HG02678 (cell line): Measurements from ENCODE around the gene PDGFD.
"Not testable (repeated sequence)": the region's sequence is repeated elsewhere in the genome, so short reads cannot be mapped to it uniquely, and the experiment has no call there.

Source experiments
- ATAC-seq: cut with Tn5 transposase; IDR thresholded peaks from one replicate; pipeline ENCODE4 v1.9.1; 2021; ENCODE audit warnings: mild to moderate bottlenecking, moderate library complexity; ENCODE audit not compliant: unreplicated experiment

Gene PDGFD

GRCh38 chr11:104057908-104058307 is 106.0 kb downstream of the PDGFD start:
- no peak for ATAC-seq

DNA sequence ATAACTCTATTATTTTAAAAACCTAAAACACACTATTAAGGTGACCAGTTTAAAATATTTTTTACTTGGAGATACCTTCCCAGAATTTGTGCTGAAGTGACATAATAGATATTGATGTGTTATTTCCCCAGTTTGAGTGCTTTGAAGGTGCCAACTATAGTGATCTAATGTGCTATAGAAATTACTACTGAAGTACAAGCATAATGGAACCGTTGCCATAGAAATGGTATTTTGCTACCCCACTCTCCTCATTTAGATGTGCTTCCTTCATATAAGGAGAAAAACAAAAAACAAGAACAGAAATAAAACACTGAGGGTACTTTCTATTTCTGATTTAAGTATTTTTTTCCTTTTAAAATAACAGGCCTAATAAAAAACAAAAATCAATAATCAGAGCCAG is 108.4 kb downstream of the PDGFD start:
- ATAC-seq = no peak

DNA sequence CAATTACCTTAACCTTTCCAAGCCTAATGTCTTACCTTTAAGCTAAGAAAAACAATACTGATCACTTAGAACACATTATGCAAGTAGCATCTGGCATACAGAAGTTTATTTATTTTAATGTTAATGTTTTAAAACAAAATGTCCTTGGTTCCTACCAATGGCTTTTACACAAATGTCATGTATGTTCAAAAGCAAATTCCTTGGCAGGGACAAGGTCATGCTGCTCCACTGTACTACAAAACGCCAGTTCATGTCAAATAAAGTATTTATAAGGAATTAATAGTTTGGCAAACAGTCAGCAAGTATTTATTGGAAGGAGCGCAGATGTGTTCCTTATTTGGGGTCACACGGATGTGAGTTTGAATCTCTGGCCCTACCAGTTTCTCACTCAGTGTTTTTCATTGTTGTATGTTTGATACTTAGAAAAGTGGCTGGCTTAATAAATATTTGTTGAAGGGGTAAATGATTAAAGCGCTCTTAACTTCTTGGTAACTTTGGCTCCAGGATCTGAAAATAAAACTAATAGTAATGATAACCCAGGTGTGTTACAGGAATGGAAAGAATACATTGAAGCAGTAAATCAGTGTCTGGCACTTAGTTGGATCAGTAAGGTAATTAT is 108.9 kb downstream of the PDGFD start:
- no peak for ATAC-seq

- ATAC-seq = no peak
Measured at GRCh38 chr11:104053743-104054478, 110.0 kb downstream of the PDGFD start.

GRCh38 chr11:104051778-104052177 is 112.2 kb downstream of the PDGFD start:
- no peak for ATAC-seq

GRCh38 chr11:104049116-104049515 is 114.8 kb downstream of the PDGFD start:
- ATAC-seq = no peak

GRCh38 chr11:104046858-104047257 is 117.1 kb downstream of the PDGFD start:
- ATAC-seq = not testable (repeated sequence)

GRCh38 chr11:104046331-104046730 is 117.6 kb downstream of the PDGFD start:
- no peak for ATAC-seq

- no peak for ATAC-seq
Measured at GRCh38 chr11:104043678-104044239, 120.2 kb downstream of the PDGFD start.

DNA sequence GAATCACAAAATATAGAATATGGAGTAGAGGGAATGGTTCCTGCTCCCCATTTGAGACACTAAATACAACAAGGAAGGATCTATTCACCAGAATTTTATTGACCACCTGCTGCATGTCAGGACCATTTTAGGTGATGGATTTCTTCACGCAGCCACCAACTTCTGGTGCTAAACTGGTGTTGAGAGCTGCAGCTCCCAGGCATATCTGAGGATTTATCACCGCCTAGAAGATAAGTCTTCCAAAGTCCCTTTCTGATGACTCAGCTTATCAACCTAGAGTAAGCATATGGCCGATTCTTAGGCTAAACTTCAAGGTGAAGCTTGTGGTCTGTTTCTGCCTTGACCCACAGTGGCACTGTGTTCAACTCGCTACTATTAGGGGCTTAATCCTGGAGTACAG is 120.8 kb downstream of the PDGFD start:
- no peak for ATAC-seq

DNA sequence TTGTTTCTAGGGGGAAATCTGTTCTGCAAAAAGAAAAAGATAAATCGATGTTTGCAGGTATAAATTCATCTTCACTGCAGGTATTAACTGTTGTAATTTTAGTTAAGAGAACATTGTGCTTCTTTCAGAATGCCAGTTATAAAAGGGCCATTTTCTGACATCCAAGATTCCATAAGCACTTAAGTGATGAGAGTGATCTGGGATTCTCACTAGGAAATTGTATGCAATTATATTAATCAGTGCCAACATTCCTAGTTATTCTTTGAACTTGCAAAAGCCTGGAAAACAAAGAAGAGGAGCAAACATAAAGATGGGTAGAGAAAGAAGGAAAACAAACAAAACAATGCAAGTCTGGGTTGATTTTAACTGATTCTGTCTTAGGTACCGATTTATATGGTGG is 122.2 kb downstream of the PDGFD start:
- no peak for ATAC-seq

DNA sequence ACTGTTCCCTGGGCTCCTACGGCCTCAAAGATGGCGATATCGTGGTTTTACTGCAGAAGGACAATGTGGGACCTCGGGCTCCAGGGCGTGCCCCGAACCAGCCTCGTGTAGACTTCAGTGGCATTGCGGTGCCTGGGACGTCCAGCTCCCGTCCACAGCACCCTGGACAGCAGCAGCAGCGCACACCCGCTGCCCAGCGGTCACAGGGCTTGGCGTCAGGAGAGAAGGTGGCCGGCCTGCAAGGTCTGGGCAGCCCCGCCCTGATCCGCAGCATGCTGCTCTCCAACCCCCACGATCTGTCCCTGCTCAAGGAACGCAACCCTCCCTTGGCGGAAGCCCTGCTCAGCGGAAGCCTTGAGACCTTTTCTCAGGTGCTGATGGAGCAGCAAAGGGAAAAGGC is 127.0 kb downstream of the PDGFD start:
- no peak for ATAC-seq

DNA sequence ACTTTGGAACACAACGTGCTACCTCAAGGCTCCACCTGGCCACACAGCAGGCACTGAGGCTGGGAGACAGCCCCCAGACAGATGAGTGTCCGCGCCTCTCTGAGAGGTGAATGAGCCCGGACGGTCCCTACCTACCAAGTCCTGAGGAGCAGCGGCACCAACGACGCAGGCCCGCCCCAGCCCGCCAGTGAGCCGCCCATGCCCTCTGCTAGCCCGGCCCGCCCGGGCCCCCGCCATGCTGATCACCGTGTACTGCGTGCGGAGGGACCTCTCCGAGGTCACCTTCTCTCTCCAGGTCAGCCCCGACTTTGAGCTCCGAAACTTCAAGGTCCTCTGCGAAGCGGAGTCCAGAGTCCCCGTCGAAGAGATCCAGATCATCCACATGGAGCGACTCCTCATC is 127.4 kb downstream of the PDGFD start, which contains the start of gene DDI1:
Gene DDI1, plus strand, starts transcription at position 53 of the 400 bp plus-strand sequence. Its CDS starts 183 bp downstream, at position 236.
- ATAC-seq = no peak

DNA sequence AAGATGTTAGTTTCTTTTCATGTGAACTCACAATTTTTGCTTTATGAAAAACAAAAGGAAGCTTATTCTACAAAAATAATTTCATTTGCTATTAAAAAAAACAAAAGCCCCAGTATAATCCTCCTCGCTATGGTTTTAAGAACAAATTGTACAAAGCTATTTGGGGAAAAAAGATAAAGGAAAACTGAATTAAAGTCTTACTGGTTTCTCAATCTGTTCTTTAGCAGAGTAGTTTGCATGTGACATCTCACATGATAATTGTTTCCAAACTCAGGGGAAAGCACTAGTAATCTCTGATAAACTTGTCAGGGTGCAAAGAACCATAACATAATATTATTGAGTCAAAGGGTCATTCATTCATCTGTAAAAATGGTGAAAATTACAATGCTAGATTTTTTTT is 130.4 kb downstream of the PDGFD start:
- ATAC-seq = no peak

- no peak for ATAC-seq
Measured at GRCh38 chr11:104033134-104033533, 130.8 kb downstream of the PDGFD start.

DNA sequence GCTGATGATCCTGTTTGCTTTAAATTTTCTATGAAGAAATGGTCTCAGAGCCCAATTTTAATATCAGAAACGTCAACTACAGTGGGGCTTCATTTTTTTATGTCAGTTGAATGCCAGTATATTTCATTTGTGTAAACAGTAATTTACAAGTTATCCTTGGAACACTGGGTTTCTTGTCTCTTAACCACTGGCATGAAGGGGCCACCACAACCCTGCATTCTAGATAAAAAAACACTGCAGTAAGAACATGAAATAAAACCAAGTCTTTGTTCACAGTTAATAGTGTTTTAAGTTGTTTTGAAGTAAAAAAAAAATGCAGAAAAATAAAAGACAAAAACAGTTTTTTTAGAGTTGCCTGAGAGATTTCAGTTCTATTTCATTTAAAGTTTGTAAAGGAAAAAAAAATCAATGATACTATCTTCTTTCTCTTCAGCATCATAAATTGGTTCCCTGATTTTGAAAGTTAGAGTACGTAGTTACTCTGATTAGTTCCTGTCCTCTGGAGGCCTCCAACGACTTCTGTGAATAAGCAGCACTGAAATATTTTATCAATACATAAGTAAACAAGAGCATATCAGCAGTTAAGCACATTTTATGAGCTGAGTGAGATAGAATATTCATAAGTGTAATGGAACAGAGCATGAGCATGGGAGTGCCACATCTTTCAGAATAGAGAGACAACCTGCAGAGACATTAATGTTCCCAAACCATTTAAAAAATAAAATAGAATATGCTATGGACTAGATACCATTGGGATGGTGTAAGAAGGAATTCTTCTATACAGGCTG is 135.3 kb downstream of the PDGFD start:
- ATAC-seq = no peak

DNA sequence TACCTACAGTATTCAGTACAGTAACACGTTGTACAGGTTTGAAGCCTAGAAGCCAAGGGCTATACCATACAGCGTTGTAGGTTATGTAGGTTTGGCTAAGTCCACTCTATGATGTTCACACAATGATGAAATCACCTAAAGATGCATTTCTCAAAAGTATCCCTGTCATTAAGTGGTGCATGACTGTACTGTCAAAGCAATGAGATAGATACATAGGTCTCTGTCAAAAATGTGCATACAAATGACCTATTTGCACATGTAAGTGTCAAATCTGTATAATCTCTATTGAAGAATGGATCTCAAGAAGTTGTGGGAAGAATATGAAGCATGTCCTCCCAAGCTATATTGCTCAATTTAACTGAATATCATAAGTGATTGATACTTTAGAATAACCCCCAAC is 139.4 kb downstream of the PDGFD start:
- no peak for ATAC-seq

DNA sequence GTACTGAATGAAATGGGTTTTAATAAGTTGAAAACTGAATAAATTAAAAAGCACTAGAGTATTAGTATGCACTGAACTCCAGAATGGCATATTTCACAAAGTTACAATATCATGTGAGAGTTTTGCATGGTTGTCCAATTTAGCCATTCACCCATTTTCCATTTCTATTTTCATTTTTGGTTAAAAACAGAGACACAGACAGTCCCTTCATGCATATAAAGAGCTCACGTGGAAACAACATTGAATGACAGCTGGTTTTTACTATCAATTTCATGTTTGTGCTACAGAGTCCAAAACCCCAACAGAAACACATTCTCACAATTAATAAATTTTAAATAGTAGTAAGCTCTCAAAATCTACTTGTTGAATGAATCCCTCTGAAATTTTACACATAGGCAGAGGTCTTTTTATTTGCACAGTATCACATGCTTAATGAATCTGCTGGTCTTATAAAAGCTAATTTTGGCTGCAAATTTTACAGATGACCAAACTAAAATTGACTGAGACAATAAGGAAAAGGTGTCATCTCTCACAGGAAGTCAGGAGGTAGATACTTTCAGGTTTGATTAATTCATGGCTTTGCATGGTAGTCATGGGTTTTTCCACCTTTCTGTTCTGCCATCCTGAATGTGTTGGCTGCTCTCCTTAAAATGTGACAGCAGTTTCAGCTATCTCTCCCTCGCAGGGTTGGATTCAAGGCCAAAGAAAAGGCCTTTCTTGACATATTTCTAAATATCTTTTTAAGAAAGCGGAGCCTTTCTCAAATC is 148.1 kb downstream of the PDGFD start:
- ATAC-seq = peak; percentile 94

- ATAC-seq = no peak
Measured at GRCh38 chr11:104011044-104011443, 152.9 kb downstream of the PDGFD start.

DNA sequence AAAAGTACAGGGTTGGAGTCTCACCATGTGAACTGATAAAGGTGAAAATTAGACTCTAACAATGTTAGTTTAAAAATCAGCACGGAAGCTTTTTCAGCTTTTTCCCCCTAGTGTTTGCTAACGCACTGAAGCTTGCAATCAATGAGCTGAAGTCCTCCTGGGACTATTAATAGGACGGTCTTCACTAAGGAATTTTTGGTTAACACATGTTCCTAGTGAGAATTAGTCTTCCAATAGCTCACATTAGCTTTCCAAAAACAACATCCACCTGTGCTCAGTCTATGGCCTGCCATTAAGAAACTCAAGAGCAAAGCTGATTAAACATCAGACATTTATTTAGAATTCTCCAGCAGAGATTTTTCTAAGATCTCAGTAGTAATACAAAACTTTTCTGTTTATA is 154.2 kb downstream of the PDGFD start:
- no peak for ATAC-seq
